GM08714 (cell line): ENCODE measurements around the gene ATP5IF1.

Experiments
- H3K4me3 ChIP-seq: fragments of 200-500 bp; sonication (Bioruptor generic); 2 replicates; pipeline ENCODE4 v1.5.1; 2014; ENCODE audit warnings: mild to moderate bottlenecking, low read length, inconsistent platforms
- ZNF274 ChIP-seq: IDR thresholded peaks from 2 replicates; pipeline ENCODE4 v1.6.1; 2012; ENCODE audit warnings: mild to moderate bottlenecking, low read depth, low read length

ATP5IF1 gene

DNA sequence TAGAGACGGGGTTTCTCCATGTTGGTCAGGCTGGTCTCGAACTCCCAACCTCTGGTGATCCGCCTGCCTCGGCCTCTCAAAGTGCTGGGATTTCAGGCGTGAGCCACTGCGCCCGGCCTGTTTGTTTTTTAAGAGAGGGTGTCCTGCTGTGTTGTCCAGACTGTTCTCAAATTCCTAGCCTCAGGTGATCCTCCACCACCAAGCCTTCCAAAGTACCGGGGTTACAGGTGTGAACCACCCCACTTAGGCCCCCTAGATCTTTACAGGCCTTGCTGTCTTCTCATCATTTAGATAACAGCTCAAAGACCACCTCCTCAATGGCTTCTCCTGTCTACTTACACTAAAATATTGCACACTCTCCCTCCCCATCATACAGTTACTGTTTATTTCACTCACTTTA lies 29.7 kb downstream of the ATP5IF1 start:
- no peak overlapping the region for H3K4me3 ChIP-seq
- no peak for TF ChIP-seq ZNF274

DNA sequence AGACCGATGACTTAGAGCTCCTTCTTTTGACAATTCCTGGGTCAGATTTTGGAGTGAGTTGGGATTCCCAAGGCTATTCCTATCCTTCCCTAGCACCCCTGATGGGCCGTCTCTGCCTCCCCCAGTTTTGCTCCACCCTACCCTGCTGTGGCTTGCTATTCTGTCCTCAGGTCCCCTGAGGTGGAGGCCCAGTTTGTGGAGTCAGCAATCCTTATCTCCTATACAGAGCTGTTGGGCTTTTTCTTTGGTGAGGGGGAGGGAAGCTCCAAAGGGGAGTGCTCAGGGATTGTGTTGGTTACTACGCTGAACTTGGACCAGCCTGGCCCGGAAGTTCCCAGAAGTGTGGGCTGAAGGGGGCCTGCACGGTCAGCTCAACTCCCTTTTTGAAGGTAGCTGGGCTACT lies 31.0 kb downstream of the ATP5IF1 start:
- no peak overlapping the region for H3K4me3 ChIP-seq
- no peak for TF ChIP-seq ZNF274

DNA sequence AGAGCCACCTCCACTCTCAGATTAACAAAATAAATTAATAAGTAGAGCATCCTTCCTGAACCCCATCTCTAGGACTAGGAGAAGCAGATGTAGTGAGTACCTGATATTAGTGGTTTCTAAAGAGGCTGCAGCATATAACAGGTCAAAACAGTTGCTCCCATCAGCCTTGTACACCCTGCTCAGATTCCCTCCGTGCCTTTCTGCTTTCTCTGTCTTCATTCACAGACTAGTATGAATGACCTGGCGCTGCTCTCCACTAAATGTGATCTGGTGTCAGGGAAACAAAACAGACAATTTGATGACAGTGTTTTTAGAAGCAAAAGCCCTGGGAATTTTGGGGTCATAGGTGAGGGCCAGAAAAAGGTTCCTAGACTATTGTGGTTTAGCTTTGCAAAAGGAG lies 31.7 kb downstream of the ATP5IF1 start:
- H3K4me3 ChIP-seq = no peak overlapping the region
- no peak for TF ChIP-seq ZNF274

DNA sequence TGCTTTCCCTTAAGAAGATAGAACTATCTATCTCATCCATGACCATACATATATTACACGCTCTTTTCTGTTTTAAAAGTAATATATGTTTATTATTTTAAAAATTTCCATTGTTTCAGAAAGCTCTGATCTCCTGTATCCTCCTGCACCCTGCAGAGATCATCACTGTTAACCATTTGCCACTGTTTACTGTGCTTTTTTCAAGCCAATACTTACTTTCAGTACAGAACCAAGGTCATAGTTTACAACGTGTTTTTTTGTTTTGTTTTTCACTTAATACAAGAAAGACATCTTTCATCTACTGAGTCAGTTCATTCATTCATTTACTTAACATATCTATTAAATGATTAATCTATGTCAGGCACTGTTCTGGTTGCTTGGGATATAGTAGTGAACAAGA lies 33.6 kb downstream of the ATP5IF1 start:
- H3K4me3 ChIP-seq = no peak overlapping the region
- no peak for TF ChIP-seq ZNF274

DNA sequence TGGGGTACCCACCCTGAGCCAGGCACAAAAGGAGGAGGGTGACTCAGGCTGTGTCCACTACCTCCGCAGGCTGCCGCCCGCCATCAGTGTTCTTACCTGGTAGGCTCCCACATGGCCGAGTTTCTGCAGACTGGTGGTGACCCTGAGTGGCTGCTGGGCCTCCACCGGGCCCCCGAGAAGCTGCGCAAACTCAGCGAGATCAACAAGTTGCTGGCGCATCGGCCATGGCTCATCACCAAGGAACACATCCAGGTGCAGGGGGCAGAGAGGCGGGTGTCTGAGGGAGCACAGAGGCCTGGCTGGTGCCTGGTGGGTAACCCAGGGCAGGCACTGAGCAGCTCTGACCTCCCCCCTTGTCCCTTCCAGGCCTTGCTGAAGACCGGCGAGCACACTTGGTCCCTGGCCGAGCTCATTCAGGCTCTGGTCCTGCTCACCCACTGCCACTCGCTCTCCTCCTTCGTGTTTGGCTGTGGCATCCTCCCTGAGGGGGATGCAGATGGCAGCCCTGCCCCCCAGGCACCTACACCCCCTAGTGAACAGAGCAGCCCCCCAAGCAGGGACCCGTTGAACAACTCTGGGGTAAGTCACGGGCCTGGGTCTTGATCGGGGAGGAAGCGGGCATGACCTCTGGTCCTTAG lies 36.4 kb downstream of the ATP5IF1 start:
- no peak overlapping the region for H3K4me3 ChIP-seq
- TF ChIP-seq ZNF274 = no peak

DNA sequence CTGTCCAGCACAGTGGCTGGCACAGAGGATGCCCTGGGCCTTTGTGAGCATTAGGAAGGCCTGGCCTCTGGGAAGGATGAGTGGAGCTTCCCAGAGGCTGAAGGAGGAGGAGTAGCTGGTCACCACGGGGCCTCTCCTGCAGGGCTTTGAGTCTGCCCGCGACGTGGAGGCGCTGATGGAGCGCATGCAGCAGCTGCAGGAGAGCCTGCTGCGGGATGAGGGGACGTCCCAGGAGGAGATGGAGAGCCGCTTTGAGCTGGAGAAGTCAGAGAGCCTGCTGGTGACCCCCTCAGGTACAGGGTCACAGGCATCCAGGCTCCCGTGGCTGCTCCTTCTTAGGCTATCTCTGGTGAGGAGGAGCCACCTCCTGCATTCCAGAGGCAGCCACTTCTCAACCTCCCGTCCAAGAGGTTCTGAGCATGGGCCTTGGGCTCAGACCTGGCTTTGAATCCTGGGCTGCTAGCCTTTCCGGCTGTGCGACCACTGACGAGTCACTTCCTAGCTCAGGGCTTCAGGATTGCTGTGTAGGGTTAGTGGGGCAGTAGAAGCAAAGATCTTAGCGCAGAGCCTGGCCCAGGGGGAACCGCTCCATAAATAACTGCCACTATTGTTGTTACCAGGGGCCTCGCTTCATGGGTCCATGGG lies 37.4 kb downstream of the ATP5IF1 start:
- no peak overlapping the region for H3K4me3 ChIP-seq
- no peak for TF ChIP-seq ZNF274

DNA sequence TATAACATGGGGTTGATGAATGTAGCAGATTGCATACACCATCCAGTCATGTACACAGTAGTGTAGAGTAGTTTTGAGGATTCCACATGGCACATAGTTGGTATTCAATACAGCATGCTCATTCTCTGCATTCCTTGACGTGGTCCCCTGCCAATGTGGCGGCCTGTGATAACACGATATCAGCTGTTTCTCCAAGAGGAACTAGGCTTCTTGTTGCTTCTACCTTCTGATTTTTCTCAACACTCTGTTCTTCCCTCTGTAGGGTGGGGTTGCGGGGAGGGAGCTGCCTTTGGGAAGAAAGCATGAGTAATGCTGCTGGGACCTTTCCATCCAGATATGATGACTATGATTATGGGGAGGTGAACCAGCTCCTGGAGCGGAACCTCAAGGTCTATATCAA lies 42.8 kb downstream of the ATP5IF1 start:
- no peak for TF ChIP-seq ZNF274
- H3K4me3 ChIP-seq = no peak overlapping the region

DNA sequence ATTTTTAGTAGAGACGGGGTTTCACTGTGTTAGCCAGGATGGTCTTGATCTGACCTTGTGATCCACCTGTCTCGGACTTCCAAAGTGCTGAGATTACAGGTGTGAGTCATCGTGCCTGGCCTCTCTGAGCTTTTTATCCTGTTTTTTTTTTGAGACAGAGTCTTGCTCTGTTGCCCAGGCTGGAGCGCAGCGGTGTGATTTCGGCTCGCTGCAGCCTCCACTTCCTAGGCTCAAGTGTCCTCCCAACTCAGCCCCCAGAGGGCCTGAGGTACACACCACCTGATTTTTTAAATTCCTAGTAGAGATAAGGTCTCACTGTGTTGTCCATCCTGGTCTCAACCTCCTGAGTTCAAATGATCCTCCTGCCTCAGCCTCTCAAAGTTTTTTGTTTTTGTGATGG lies 43.8 kb downstream of the ATP5IF1 start:
- TF ChIP-seq ZNF274 = no peak
- H3K4me3 ChIP-seq = no peak overlapping the region

DNA sequence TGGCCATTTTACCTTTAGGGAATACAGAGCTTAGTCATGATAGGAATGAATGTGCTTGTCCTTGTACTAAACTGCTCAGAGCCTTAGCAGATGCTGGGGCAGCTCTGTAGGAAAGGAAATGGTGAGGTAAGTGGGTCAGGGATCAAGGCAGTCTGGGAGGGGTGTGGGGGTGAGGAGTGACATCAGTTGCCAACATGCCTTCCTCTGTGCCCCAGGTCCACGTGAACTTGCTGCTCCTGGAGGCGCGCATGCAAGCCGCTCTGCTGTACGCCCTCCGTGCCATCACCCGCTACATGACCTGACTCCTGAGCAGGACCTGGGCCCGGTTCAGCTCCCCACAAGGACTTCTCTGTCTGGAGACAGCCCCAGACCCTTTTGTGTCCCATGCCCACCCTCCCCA lies 44.6 kb downstream of the ATP5IF1 start:
- H3K4me3 ChIP-seq = no peak overlapping the region
- no peak for TF ChIP-seq ZNF274

DNA sequence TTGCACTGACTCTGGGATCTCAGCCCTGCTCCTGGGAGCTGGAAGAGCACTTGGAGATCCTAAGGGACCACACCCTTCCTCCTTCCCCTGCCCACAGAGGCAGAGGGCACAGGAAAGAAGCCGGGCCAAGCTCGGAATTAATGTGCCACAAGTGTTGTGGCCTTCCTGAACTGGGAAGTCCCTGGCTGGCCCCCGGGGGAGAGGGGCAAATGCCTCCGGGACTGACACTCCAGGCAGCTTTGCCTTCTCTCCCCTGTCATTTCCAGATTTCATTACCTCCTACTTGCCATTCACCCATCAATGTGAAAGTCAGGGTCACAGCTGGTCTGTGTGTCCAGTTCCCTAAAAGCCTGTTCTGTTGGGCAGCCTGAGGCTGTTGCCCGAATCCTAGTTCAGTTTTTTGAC lies 45.1 kb downstream of the ATP5IF1 start:
- TF ChIP-seq ZNF274 = no peak

DNA sequence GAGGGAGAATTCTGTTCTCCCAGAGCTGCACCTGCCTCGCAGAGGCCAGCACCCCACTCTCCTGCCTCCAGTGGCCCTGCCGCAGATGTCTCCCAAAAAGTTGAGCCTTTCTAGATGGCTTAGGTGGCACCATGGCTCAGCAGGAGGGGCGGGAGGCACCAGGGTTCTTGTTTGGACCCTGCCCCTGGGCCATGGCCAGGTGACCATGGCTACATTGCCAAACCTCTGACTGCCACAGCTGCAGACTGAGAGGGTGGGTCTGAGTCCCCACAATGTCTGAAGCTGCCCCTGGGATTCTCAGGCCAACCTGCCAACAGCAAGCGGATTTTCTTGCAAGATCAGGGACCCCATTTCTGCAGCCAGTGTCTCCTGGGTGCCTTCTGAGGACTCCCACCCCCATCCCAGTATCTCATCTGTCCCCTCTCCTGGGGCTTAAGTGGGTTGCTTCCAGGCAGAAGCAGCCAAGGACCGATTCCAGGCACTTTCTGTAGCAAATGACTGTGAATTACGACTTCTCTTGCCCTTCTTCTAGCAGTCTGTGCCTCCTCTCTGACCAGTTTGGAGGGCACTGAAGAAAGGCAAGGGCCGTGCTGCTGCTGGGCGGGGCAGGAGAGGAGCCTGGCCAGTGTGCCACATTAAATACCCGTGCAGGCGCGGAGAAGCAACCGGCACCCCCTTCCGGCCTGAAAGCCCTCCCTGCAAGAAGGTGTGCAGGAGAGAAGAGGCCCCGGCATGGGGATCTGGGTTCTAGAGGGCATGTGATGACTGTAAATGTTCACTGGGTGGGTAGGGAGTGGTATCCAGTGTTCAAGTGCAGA lies 45.9 kb downstream of the ATP5IF1 start:
- no peak for TF ChIP-seq ZNF274
- H3K4me3 ChIP-seq = no peak overlapping the region

More for the DNA sequence above, 45.1 kb downstream of the ATP5IF1 start:
- no peak overlapping the region for H3K4me3 ChIP-seq

DNA sequence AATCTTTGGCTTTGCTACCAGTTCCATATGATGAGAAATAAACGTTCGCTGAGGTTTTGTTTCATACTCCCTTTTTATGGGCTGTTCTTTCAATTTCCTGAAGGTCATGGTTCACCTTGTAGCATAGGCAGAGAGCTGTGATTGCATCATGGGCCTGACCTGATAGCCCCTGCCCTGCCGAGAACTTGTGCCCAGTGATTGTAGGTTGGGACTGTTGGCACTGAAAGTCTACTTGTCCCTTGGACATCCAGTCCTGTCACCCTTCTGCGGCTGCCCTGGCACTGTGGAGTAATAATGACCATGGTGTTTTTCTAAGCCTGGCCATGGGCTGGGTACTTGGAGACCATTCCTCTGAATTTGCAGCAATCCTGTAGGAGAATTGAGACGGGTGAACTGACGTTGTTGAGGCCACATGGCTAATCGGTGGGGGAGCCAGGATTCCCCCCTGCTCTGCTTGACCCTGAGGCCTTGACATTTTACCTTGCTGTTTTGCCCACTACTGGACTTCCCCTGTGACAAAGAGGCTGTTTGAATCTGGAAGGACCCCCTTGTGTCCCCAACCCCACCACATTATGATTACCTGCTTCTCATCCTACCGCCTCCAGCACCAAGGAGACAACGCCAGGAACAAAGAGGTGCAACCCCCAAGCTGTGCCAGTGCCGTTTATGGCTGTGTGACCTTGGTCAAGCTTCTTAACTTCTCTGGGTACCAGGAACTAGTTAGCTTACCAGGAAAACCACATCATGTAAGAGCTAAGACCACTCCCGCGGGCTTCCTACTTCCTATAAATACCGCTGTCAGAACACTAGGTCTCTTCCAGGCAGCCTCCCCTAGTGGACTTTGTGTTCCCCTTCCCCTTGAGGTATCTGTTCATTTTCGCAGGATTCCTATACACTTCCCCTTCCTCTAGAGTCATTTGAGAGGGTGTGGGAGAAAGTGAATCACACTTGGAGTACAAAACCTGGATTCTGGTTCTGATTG lies 46.8 kb downstream of the ATP5IF1 start:
- TF ChIP-seq ZNF274 = no peak
- H3K4me3 ChIP-seq = no peak overlapping the region

DNA sequence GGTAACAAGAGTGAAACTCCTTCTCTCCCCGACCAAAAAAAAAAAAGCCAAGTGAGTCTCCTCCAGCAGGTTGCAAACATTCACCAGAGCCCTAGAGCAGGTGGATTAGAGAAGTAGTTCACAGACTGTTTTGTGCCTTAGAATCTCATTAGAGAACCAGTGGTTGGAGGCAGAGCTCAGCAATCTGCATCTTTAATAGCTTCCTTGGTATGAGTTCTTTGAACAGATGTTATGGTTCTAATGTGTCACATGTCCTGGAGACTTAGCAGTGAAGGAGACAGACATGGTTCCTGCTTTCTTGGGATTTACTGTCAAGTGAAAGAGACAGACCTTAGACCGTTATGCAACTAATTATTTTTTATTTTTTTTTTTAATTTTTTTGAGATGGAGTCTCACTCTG lies 50.2 kb downstream of the ATP5IF1 start:
- no peak for TF ChIP-seq ZNF274
- H3K4me3 ChIP-seq = no peak overlapping the region
